ENCODE measurements around the gene GNA12.
A peak's percentile ranks its signal among the peaks of the same experiment; 100 is the strongest.

GNA12 gene

DNA sequence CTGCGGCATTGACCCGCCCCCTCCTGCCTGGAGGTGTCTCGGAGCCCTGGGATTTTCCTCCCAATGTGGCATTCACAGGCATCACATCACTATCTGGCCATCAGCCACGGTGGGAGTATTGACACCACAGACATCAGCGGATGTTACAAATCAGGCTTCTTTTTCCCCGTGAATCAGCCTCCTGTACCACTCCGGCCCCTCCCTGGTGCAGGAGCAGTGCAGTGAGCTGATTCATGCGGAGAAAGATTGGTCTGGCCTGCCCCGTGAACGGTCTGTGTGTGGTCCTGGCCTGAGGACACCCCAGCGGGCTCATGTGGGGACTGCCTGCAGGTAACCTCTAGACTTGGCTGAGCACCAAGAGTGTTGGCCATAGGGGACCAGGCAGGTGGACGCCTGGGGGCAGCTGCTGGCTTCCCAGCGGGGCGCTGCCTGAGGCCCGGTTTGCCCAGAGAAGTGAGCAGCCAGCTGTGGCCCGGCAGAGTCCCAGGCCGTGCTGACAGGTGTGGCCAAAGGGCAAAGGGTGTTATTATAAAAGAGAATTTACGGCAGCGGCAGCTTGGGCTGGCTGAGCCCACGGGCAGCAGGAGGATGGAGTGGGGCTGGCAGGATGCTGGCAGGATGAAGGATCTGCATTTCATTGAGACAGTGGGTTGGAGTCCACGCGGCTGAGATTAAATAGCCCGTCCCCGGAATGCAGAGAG is 32.1 kb upstream of the GNA12 start:
- Histone ChIP-seq H3K27me3 (ENCODE audit: insufficient read depth, low read length) (no peaks in the 10 kb centered on the region), H3K4me3 (ENCODE audit: low read length) (no peak overlapping the region), H3K4me1 (ENCODE audit: insufficient read depth, low read length) (peaks cover 13% of the 10 kb centered on the region), H2AFZ (ENCODE audit: low read depth, low read length) (no peak overlapping the region), H3K9me3 (ENCODE audit: low read length) (no peaks in the 10 kb centered on the region), H3K36me3 (ENCODE audit: insufficient read depth, low read length) (no peaks in the 10 kb centered on the region)

DNA sequence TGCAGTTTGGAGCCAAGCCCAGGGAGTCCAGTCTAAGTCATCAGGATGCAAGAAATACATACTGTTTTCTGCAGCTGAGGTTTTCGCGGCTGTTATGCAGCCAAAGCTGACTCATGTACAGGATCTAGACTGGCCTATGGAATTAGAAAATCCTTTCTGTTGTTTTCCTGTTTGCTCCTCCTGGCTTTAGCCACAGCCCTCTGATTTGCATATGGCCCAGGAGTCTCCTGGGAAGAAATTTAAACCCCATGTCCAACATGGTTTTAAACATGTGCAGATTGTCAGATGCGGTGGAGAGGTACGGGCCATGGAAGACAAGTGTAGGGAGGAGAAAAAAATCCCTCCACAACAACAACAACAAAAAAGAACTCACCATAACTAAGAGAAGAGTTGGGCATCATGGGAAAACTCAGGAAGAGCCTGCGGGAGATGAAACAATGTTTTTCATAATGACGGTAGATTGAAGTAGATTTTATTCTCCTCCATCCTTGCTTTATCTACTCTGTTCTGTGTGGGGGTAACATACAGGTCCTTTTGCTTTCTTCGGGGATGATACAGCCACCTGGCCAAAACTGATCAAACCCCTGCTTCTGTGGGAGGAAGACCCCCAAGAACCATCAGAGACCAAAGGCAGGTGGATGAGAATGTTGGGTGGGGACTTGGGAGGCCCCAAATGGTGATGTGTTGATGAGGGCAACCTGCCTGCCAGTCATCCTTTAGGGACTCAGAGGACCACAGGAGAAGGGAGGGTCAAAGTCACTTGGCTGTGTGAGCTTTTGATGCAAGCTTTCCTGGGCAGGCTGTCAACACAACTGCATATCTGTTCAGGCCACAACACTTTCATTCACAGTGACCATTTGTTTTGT is 29.8 kb upstream of the GNA12 start:
- H3K36me3 ChIP-seq (ENCODE audit: insufficient read depth, low read length), result no peaks in the 10 kb centered on the region
- peaks cover 13% of the 10 kb centered on the region for H3K4me1 ChIP-seq (ENCODE audit: insufficient read depth, low read length)
- no peak overlapping the region for H3K4me3 ChIP-seq (ENCODE audit: low read length)
- H3K9me3 ChIP-seq (ENCODE audit: low read length), result no peaks in the 10 kb centered on the region
- no peaks in the 10 kb centered on the region for H3K27me3 ChIP-seq (ENCODE audit: insufficient read depth, low read length)
- no peak overlapping the region for H2AFZ ChIP-seq (ENCODE audit: low read depth, low read length)

DNA sequence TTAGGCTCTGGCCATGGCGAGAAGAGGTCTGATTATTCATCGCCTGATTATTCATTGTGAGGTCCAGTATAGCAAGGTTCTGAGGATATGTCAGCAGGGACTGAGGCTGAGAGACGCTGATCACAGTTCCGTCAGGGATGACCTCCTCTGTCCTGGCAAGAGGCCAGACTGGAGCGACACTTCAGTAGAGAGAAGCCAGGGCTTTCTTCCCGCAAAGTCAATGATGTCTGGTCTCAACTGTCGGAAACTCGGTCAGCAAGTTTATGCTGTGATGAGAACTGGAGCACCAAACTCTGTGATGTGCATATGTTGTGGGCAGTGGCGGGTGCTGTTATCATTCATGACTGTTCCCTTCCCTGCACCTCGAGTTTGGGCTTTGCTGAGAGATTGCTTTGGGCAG is 29.0 kb upstream of the GNA12 start:
- H3K4me1 ChIP-seq (ENCODE audit: insufficient read depth, low read length), result peaks cover 13% of the 10 kb centered on the region
- no peak overlapping the region for H2AFZ ChIP-seq (ENCODE audit: low read depth, low read length)
- no peaks in the 10 kb centered on the region for H3K27me3 ChIP-seq (ENCODE audit: insufficient read depth, low read length)
- H3K9me3 ChIP-seq (ENCODE audit: low read length), result no peaks in the 10 kb centered on the region
- no peak overlapping the region for H3K4me3 ChIP-seq (ENCODE audit: low read length)
- no peaks in the 10 kb centered on the region for H3K36me3 ChIP-seq (ENCODE audit: insufficient read depth, low read length)

DNA sequence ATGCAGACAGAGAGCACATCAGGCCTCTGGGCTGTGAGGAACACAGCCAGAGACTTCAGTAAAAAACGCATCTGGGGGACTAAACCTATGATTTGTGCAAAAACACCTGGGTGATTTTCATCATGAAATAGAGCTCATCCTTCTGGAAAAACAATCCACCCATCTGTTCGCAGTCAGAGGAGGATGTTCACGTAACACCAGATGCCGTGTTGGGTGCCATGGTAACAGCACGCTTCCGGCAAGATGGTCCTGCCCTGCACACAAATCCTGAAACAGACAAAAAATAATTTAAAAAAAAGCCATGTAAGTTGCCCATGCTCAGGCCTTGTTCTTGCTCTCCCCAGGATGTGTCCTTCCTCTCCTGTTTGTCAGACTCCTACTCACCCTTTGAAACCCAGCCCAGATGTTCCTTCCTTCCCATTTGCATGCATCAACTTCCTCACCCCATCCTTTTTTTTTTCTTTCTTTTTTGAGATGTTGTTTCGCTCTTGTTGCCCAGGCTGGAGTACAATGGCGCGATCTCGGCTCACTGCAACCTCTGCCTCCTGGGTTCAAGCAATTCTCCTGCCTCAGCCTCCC is 28.3 kb upstream of the GNA12 start:
- Histone ChIP-seq H3K9me3 (ENCODE audit: low read length) (no peaks in the 10 kb centered on the region), H3K36me3 (ENCODE audit: insufficient read depth, low read length) (no peaks in the 10 kb centered on the region), H2AFZ (ENCODE audit: low read depth, low read length) (no peak overlapping the region), H3K4me1 (ENCODE audit: insufficient read depth, low read length) (peaks cover 13% of the 10 kb centered on the region), H3K4me3 (ENCODE audit: low read length) (no peak overlapping the region), H3K27me3 (ENCODE audit: insufficient read depth, low read length) (no peaks in the 10 kb centered on the region)

DNA sequence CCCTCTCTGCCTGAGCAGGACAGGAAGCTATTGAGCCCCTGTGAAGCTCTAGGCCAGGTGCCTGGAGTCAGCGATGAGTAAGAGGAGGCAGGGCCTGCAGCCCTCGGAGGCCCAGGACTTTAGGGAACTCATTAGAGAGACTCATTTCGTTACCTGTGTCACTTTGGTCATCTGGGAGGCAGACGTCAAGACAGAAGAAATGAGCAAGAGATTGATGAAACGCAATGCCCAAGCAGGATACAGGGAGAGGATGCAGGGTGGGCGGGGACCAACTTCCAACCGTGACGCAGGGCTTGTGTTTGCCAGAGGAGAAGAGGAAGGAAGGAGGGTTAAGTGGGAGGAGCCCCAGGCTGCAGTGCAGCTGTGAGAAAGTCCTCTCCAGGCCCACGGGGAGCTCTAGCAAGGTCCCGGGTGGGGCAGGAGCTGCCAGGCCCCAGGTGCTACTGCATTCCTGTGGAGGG is 26.4 kb upstream of the GNA12 start:
- Histone ChIP-seq H3K27me3 (ENCODE audit: insufficient read depth, low read length) (no peaks in the 10 kb centered on the region), H3K4me1 (ENCODE audit: insufficient read depth, low read length) (peaks cover 13% of the 10 kb centered on the region), H2AFZ (ENCODE audit: low read depth, low read length) (no peak overlapping the region), H3K4me3 (ENCODE audit: low read length) (no peak overlapping the region), H3K9me3 (ENCODE audit: low read length) (no peaks in the 10 kb centered on the region), H3K36me3 (ENCODE audit: insufficient read depth, low read length) (no peaks in the 10 kb centered on the region)

DNA sequence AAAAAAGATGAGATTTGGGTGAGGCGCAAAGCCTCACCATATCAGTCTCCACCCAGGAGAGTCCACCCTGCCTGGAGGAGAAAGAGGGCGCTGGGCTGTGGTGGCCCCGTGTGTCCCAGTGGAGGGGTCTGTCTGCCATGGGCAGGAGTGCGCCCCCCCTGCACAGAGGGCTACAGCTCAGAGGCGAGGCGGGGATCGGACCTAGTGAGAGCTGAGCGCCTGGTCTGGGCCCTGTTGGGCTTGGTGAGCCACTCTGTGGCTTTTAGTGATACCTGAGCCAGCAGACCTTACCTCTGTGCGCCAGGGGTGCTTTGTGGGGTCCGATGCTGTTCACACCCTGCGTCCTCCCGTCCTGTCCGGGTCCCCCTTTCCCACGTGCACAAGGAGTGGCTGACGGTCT is 25.9 kb upstream of the GNA12 start:
- peaks cover 13% of the 10 kb centered on the region for H3K4me1 ChIP-seq (ENCODE audit: insufficient read depth, low read length)
- H2AFZ ChIP-seq (ENCODE audit: low read depth, low read length), result no peak overlapping the region
- H3K36me3 ChIP-seq (ENCODE audit: insufficient read depth, low read length), result no peaks in the 10 kb centered on the region
- no peak overlapping the region for H3K4me3 ChIP-seq (ENCODE audit: low read length)
- H3K27me3 ChIP-seq (ENCODE audit: insufficient read depth, low read length), result no peaks in the 10 kb centered on the region
- H3K9me3 ChIP-seq (ENCODE audit: low read length), result no peaks in the 10 kb centered on the region

DNA sequence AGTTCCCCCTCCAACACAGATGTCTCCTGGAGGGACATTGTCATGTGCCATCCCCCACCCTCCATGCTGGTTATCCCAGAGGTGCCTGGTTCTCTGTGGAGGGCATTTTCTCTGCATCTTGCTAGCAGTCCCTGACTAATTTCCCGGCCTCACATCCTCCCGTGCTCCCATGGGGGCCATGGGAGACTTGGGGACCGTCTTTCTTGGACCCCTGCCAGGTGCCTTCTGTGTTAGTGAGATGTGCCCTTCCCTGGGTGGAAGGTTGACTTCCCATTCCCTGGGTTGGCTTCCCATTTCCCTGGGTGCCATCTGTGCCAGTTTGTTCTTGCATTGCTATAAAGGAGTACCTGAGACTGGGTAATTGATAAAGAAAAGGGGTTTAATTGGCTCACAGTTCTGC is 22.5 kb upstream of the GNA12 start:
- Histone ChIP-seq H3K4me3 (ENCODE audit: low read length) (no peak overlapping the region), H3K36me3 (ENCODE audit: insufficient read depth, low read length) (no peaks in the 10 kb centered on the region), H2AFZ (ENCODE audit: low read depth, low read length) (no peak overlapping the region), H3K4me1 (ENCODE audit: insufficient read depth, low read length) (peaks cover 16% of the 10 kb centered on the region), H3K9me3 (ENCODE audit: low read length) (no peaks in the 10 kb centered on the region), H3K27me3 (ENCODE audit: insufficient read depth, low read length) (no peaks in the 10 kb centered on the region)

DNA sequence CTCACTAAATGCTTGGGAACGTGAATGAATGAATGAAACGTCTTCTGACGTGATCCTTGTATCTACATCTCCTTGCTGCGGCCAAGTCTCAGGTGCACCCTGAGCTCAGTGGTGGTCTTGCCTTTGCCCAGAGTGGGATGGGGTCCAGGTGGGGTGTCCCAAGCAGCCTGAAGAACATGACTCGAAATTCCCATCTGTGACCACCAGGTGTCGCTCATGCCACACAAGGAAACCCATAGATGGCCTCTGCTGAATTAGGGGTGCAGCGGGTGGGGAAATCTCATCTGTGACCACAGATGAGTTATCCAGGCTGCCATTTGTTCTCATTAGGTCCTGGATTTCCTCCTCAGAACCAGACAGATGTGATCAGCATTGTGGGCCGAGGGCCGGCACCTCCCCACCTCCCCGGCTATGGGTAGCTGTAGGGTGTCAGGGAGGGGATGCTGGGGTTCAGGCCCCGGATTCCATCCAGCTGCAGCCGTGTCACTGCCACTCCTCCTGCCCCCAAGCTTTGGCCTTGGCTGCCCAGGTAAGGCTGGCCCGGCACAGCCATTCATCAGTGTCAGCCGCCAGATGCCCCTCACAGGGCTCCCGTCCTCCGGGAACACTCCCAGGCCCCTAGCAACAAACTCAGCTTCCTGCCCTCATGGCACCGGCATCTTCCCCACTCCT is 21.0 kb upstream of the GNA12 start:
- no peak overlapping the region for H3K4me3 ChIP-seq (ENCODE audit: low read length)
- no peaks in the 10 kb centered on the region for H3K36me3 ChIP-seq (ENCODE audit: insufficient read depth, low read length)
- no peaks in the 10 kb centered on the region for H3K9me3 ChIP-seq (ENCODE audit: low read length)
- no peaks in the 10 kb centered on the region for H3K27me3 ChIP-seq (ENCODE audit: insufficient read depth, low read length)
- peaks cover 13% of the 10 kb centered on the region for H3K4me1 ChIP-seq (ENCODE audit: insufficient read depth, low read length)
- no peak overlapping the region for H2AFZ ChIP-seq (ENCODE audit: low read depth, low read length)

DNA sequence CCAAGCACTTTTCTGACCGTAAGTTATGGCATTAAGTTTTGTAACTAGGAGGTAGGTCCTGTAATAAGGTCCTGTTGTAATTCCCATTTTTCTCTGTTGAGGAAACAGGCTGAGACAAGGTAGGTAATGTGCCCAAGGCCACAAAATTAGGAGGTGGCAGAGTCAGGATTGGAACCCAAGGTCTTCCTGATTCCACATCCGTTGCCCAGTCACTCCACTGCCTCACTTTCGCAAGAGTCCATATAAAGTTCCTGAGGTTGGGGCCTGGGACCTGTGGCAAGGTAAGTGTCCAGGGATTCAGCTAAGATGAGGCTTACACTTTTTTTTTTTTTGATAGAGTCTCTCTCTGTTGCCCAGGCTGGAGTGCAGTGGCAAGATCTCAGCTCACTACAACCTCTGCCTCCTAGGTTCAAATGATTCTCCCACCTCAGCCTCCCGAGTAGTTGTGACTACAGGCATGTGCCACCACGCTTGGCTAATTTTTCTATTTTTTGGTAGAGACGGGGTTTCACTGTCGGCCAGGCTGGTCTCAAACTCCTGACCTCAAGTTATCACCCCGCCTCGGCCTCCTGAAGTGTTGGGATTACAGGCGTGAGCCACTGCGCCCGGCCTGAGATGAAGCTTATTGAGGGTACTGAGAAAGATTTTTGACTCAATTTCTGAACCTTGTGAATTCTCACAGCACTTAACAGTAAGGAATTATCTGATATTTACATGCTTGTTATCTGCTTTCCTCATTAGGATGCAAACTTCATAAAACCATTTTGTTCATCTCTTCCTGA is 20.3 kb upstream of the GNA12 start:
- no peak overlapping the region for H3K4me3 ChIP-seq (ENCODE audit: low read length)
- H3K27me3 ChIP-seq (ENCODE audit: insufficient read depth, low read length), result no peaks in the 10 kb centered on the region
- H3K36me3 ChIP-seq (ENCODE audit: insufficient read depth, low read length), result no peaks in the 10 kb centered on the region
- peaks cover 13% of the 10 kb centered on the region for H3K4me1 ChIP-seq (ENCODE audit: insufficient read depth, low read length)
- H2AFZ ChIP-seq (ENCODE audit: low read depth, low read length), result peak overlapping the region; percentile 83
- H3K9me3 ChIP-seq (ENCODE audit: low read length), result no peaks in the 10 kb centered on the region

DNA sequence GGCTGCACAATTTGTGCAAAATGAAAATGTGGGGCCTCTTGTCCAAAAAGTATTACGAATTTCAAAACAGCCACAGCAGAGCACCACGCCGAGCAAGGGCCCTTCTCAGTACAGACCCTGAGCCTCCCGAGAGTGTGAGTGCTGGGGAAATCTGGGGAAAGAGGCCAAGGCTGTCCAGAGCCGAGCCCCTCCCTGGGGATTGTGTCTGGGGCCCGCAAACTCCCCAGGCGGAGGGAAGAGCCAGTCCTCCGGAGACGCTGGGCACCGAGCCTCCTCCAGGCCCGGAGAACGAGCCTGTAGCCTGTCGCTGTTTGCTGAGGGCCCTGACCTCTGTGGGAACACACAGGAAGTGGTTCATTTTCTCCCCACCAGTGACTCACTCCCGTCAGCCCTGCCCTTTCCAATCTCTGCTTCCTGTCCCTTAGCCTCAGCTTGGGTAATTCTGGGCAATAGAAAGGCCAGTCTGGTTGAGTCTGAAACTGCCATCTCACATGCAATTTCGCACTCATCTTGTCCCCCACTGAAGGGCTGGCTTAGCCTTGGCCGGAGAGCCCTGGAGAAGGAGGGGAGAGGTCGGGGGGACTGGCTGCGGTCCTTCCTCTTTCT is 19.5 kb upstream of the GNA12 start:
- no peak overlapping the region for H3K4me3 ChIP-seq (ENCODE audit: low read length)

DNA sequence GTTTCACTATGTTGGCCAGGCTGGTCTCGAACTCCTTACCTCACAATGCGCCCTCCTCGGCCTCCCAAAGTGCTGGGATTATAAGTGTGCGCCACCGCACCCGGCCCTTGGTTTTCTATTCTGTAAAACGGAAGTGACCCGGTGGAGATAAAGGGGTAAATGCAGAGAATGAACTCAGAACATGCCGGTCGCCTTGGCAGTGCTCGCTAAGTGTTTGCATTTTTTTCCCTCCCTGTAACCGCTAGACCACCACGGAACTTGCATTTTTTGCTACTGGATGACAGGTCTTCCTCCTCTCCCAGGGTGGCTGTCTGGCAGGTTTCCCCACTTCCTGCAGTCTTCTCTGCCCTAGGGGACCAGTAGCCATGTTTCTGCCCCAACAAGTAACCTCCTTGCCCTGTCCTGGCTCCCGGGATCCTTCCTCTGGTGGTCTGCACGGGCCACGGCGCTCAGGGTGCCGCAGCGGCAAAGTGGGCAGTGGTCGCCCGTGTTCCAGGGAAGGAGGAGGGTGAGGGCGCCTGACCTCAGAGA is 18.8 kb upstream of the GNA12 start:
- Histone ChIP-seq H3K4me3 (ENCODE audit: low read length) (no peak overlapping the region), H2AFZ (ENCODE audit: low read depth, low read length) (peak overlapping the region; percentile 83), H3K9me3 (ENCODE audit: low read length) (no peaks in the 10 kb centered on the region), H3K36me3 (ENCODE audit: insufficient read depth, low read length) (no peaks in the 10 kb centered on the region), H3K27me3 (ENCODE audit: insufficient read depth, low read length) (no peaks in the 10 kb centered on the region), H3K4me1 (ENCODE audit: insufficient read depth, low read length) (peaks cover 13% of the 10 kb centered on the region)

More for the DNA sequence above, 19.5 kb upstream of the GNA12 start:
- peaks cover 13% of the 10 kb centered on the region for H3K4me1 ChIP-seq (ENCODE audit: insufficient read depth, low read length)
- no peaks in the 10 kb centered on the region for H3K9me3 ChIP-seq (ENCODE audit: low read length)
- H3K27me3 ChIP-seq (ENCODE audit: insufficient read depth, low read length), result no peaks in the 10 kb centered on the region
- H2AFZ ChIP-seq (ENCODE audit: low read depth, low read length), result peak overlapping the region; percentile 83
- no peaks in the 10 kb centered on the region for H3K36me3 ChIP-seq (ENCODE audit: insufficient read depth, low read length)

DNA sequence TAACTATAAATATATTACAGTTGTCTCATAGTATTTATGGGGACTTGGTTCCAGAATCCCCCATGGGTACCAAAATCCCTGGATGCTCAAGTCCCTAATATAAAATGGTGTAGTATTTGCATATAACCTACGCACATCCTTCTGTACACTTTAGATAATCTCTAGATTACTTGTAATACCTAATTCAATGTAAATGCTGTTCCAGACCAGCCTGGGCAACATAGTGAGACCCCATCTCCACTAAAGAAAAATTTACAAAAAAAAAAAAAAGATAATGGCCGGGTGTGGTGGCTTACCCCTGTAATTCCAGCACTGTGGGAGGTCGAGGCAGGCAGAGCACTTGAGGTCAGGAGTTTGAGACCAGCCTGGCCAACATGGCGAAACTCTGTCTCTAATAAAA is 17.4 kb upstream of the GNA12 start:
- H3K4me1 ChIP-seq (ENCODE audit: insufficient read depth, low read length), result peaks cover 16% of the 10 kb centered on the region

More for the DNA sequence above, 17.4 kb upstream of the GNA12 start:
- Histone ChIP-seq H3K9me3 (ENCODE audit: low read length) (no peaks in the 10 kb centered on the region), H3K4me3 (ENCODE audit: low read length) (no peak overlapping the region), H3K27me3 (ENCODE audit: insufficient read depth, low read length) (no peaks in the 10 kb centered on the region), H2AFZ (ENCODE audit: low read depth, low read length) (no peak overlapping the region), H3K36me3 (ENCODE audit: insufficient read depth, low read length) (no peaks in the 10 kb centered on the region)
